ENCODE measurements around the gene DHX57.

Gene DHX57

GRCh38 chr2:38750011-38750890 lies 125.5 kb downstream of the DHX57 start:
- peak; percentile 39 for DNase-seq

- DNase-seq: peak; percentile 36
These were observed 126.6 kb downstream of the DHX57 start for GRCh38 chr2:38748943-38749804.

GRCh38 chr2:38748391-38748790 lies 127.3 kb downstream of the DHX57 start:
- no peak for DNase-seq

- no peak for DNase-seq
These were observed 127.9 kb downstream of the DHX57 start for GRCh38 chr2:38747819-38748218.

All from stimulated activated CD4-positive, alpha-beta T cell treated with anti-CD3 and anti-CD28 coated beads, Interleukin-1b, Interleukin-23, amount 100 ng/mL, for 48 hours (primary cell).